Measurements from ENCODE around the gene FECH. TPM values are rescaled to one million over a fixed set of nuclear protein-coding genes. Genes with fewer than 3 reads are reported as not detected.

Gene FECH
- total RNA-seq, 4 donors from 2014 or later = 24.1 to 37.2 (median 29.2) TPM

- Histone ChIP-seq H3K4me1 (peaks cover 14 to 25% (median 21%) of the 10 kb centered on the region in 4 donors), H3K4me3 (peak overlapping the region; percentile 79 to 88 (median 85)), H3K27me3 (no peaks in the 10 kb centered on the region), H3K9me3 (no peaks in the 10 kb centered on the region), H3K27ac (replicated peaks in 1 of 4) (no peak overlapping the region), H3K36me3 (peaks cover 0 to 14% (median 7%) of the 10 kb centered on the region in 4 donors)
- 63% methylated on average over 8 of the region's 9 CpGs for WGBS
- TF ChIP-seq CTCF (IDR thresholded peaks at IDR 0.05) (no peak), EP300 (IDR thresholded peaks at IDR 0.05) (no peak), POLR2AphosphoS5 (IDR thresholded peaks at IDR 0.05) (no peak), POLR2A (IDR thresholded peaks at IDR 0.05; ENCODE audit: low read depth) (no peak)
- intact Hi-C loops (cut with DNase I) = no loop called here
- no peak for DNase-seq (ENCODE audit: extremely low spot score)
These were observed 1.1 kb downstream of the FECH start for GRCh38 chr18:57585421-57585820.

GRCh38 chr18:57584444-57584843 is 2.1 kb downstream of the FECH start:
- Histone ChIP-seq H3K27me3 (no peaks in the 10 kb centered on the region), H3K4me1 (peaks cover 14 to 25% (median 21%) of the 10 kb centered on the region in 4 donors), H3K4me3 (no peak overlapping the region), H3K27ac (replicated peaks in 1 of 4) (no peak overlapping the region), H3K36me3 (peaks cover 0 to 24% (median 15%) of the 10 kb centered on the region in 4 donors), H3K9me3 (no peaks in the 10 kb centered on the region)
- intact Hi-C loops (cut with DNase I) = no loop called here
- TF ChIP-seq POLR2A (IDR thresholded peaks at IDR 0.05; ENCODE audit: low read depth) (no peak), CTCF (IDR thresholded peaks at IDR 0.05) (no peak), POLR2AphosphoS5 (IDR thresholded peaks at IDR 0.05) (no peak)
- no peak for DNase-seq (ENCODE audit: extremely low spot score)
- WGBS = 94% methylated on average over 3 of the region's 3 CpGs

GRCh38 chr18:57583297-57583835 is 3.1 kb downstream of the FECH start:
- no peak for DNase-seq (ENCODE audit: extremely low spot score)
- 81% methylated on average over 11 of the region's 11 CpGs for WGBS
- H3K36me3 ChIP-seq = peaks cover 0 to 35% (median 26%) of the 10 kb centered on the region in 4 donors
- no peak overlapping the region for H3K4me3 ChIP-seq
- peaks cover 14 to 25% (median 21%) of the 10 kb centered on the region in 4 donors for H3K4me1 ChIP-seq
- intact Hi-C loops (cut with DNase I) = no loop called here
- TF ChIP-seq POLR2A (IDR thresholded peaks at IDR 0.05; ENCODE audit: low read depth) (no peak), EP300 (IDR thresholded peaks at IDR 0.05) (no peak), POLR2AphosphoS5 (IDR thresholded peaks at IDR 0.05) (no peak), CTCF (IDR thresholded peaks at IDR 0.05) (no peak)
- H3K9me3 ChIP-seq = no peaks in the 10 kb centered on the region
- no peaks in the 10 kb centered on the region for H3K27me3 ChIP-seq
- no peak overlapping the region for H3K27ac ChIP-seq (replicated peaks in 1 of 4)

GRCh38 chr18:57581301-57581934 is 5.1 kb downstream of the FECH start:
- H3K4me3 ChIP-seq = no peak overlapping the region
- peaks cover 10 to 17% (median 16%) of the 10 kb centered on the region in 4 donors for H3K4me1 ChIP-seq
- WGBS = 71% methylated on average over 5 of the region's 5 CpGs
- H3K36me3 ChIP-seq = peaks cover 4 to 53% (median 34%) of the 10 kb centered on the region in 4 donors
- no peaks in the 10 kb centered on the region for H3K9me3 ChIP-seq
- no peaks in the 10 kb centered on the region for H3K27me3 ChIP-seq
- DNase-seq (ENCODE audit: extremely low spot score) = no peak
- TF ChIP-seq EP300 (IDR thresholded peaks at IDR 0.05) (no peak), POLR2AphosphoS5 (IDR thresholded peaks at IDR 0.05) (no peak), POLR2A (IDR thresholded peaks at IDR 0.05; ENCODE audit: low read depth) (no peak), CTCF (IDR thresholded peaks at IDR 0.05) (no peak)
- H3K27ac ChIP-seq (replicated peaks in 1 of 4) = no peak overlapping the region
- intact Hi-C loops (cut with DNase I) = no loop called here

Measured in esophagus muscularis mucosa (tissue), 4 donors.